Activated naive CD4-positive, alpha-beta T cell treated with anti-CD3 and anti-CD28 coated beads for 36 hours (primary cell): ENCODE data around the gene C1QTNF4. TPM values are rescaled to one million over a fixed set of nuclear protein-coding genes. Genes with fewer than 3 reads are reported as not detected.

Experiments used
- CTCF ChIA-PET: fragments of 350-600 bp; sonication (Branson Sonifier 250); formaldehyde crosslinking; loops from one replicate; lab custom pipeline; 2021; ENCODE audit warnings: antibody characterized with exemption; lab: Charles Lee
- DNase-seq: peaks from one replicate; pipeline ENCODE4 v3.0.0-alpha.2; 2020
- H3K27ac Mint-ChIP-seq: one replicate; pipeline ENCODE4 v1.8.0; 2021; ENCODE audit warnings: mild to moderate bottlenecking, mixed read lengths
- H3K27me3 Mint-ChIP-seq: one replicate; pipeline ENCODE4 v1.8.0; 2021; ENCODE audit warnings: low read depth, mixed read lengths
- H3K36me3 Mint-ChIP-seq: one replicate; pipeline ENCODE4 v1.8.0; 2021; ENCODE audit warnings: low read depth, mixed read lengths
- H3K4me1 Mint-ChIP-seq: one replicate; pipeline ENCODE4 v1.8.0; 2021; ENCODE audit warnings: low read depth, mixed read lengths
- H3K4me3 Mint-ChIP-seq: one replicate; pipeline ENCODE4 v1.8.0; 2021; ENCODE audit warnings: mild to moderate bottlenecking, moderate library complexity, mixed read lengths
- H3K9me3 Mint-ChIP-seq: one replicate; pipeline ENCODE4 v1.8.0; 2021; ENCODE audit warnings: mixed read lengths
- intact Hi-C: fragments of 100-400 bp; cut with micrococcal nuclease; formaldehyde crosslinking; loops from one replicate; pipeline ENCODE4 v1.15.1; 2023
- total RNA-seq, 2 experiments: library from RNA; stranded (reverse); gene quantifications; one replicate each; pipeline ENCODE4 v1.2.3, GENCODE V29; 2021

The C1QTNF4 gene
- total RNA-seq, 2 experiments from 2014 or later: not detected

GRCh38 chr11:47591764-47592163 lies 2.4 kb downstream of the C1QTNF4 start:
- H3K9me3 Mint-ChIP-seq: no peaks in the 10 kb centered on the region
- H3K36me3 Mint-ChIP-seq: no peaks in the 10 kb centered on the region
- H3K4me3 Mint-ChIP-seq: no peak overlapping the region
- peaks cover 19% of the 10 kb centered on the region for H3K4me1 Mint-ChIP-seq
- CTCF ChIA-PET: no interaction called here
- peak; percentile 24 for DNase-seq
- intact Hi-C loops: no loop called here
- peaks cover 34% of the 10 kb centered on the region for H3K27me3 Mint-ChIP-seq
- H3K27ac Mint-ChIP-seq: no peak overlapping the region

- H3K36me3 Mint-ChIP-seq: no peaks in the 10 kb centered on the region
- H3K27me3 Mint-ChIP-seq: peaks cover 29% of the 10 kb centered on the region
- no peak for DNase-seq
- intact Hi-C loops: no loop called here
- peaks cover 19% of the 10 kb centered on the region for H3K4me1 Mint-ChIP-seq
- no peak overlapping the region for H3K4me3 Mint-ChIP-seq
- no peaks in the 10 kb centered on the region for H3K9me3 Mint-ChIP-seq
- CTCF ChIA-PET: no interaction called here
- H3K27ac Mint-ChIP-seq: no peak overlapping the region
Observed at GRCh38 chr11:47589977-47590861, 4.0 kb downstream of the C1QTNF4 start.

GRCh38 chr11:47589584-47589976 lies 4.6 kb downstream of the C1QTNF4 start:
- Mint-ChIP-seq H3K4me3 (no peak overlapping the region), H3K36me3 (peaks cover 4% of the 10 kb centered on the region), H3K9me3 (no peaks in the 10 kb centered on the region), H3K4me1 (peaks cover 19% of the 10 kb centered on the region), H3K27ac (no peak overlapping the region), H3K27me3 (peaks cover 24% of the 10 kb centered on the region)
- CTCF ChIA-PET: no interaction called here
- intact Hi-C loops: no loop called here
- no peak for DNase-seq

GRCh38 chr11:47589118-47589517 lies 5.1 kb downstream of the C1QTNF4 start:
- DNase-seq: no peak
- Mint-ChIP-seq H3K27ac (no peak overlapping the region), H3K4me3 (no peak overlapping the region), H3K4me1 (peaks cover 19% of the 10 kb centered on the region), H3K36me3 (peaks cover 7% of the 10 kb centered on the region), H3K27me3 (peaks cover 20% of the 10 kb centered on the region), H3K9me3 (no peaks in the 10 kb centered on the region)
- intact Hi-C loops: no loop called here
- CTCF ChIA-PET: no interaction called here

- Mint-ChIP-seq H3K4me3 (no peak overlapping the region), H3K27ac (no peak overlapping the region), H3K9me3 (no peaks in the 10 kb centered on the region), H3K36me3 (peaks cover 15% of the 10 kb centered on the region), H3K27me3 (peaks cover 9% of the 10 kb centered on the region), H3K4me1 (peaks cover 11% of the 10 kb centered on the region)
- intact Hi-C loops: no loop called here
- CTCF ChIA-PET: no interaction called here
- DNase-seq: no peak
Observed at GRCh38 chr11:47587723-47588326, 6.4 kb downstream of the C1QTNF4 start.

- intact Hi-C loops: no loop called here
- CTCF ChIA-PET: no interaction called here
Observed at GRCh38 chr11:47587039-47587716, 7.0 kb downstream of the C1QTNF4 start.

GRCh38 chr11:47586098-47586855 lies 7.9 kb downstream of the C1QTNF4 start, which contains the start of gene FAM180B:
Gene FAM180B, plus strand, starts transcription at chr11:47586678. Its CDS starts 91 bp downstream, at chr11:47586769.
- Mint-ChIP-seq H3K36me3 (peaks cover 27% of the 10 kb centered on the region), H3K4me3 (no peak within 1 kb of the TSS), H3K27me3 (no peaks in the 10 kb centered on the region), H3K9me3 (no peaks in the 10 kb centered on the region), H3K4me1 (peaks cover 4% of the 10 kb centered on the region), H3K27ac (no peak within 1 kb of the TSS)
- intact Hi-C loops: no loop called here
- CTCF ChIA-PET: interaction anchor here (0.6 to 0.8 kb wide), 2 partner anchors 10 to 29 kb away, joined by 3 to 5 read pairs; no protein-coding TSS in a partner anchor
- DNase-seq: no peak

More at GRCh38 chr11:47587039-47587716, 7.0 kb downstream of the C1QTNF4 start:
- Mint-ChIP-seq H3K27ac (no peak overlapping the region), H3K4me1 (peaks cover 6% of the 10 kb centered on the region), H3K27me3 (peaks cover 3% of the 10 kb centered on the region), H3K4me3 (no peak overlapping the region), H3K9me3 (no peaks in the 10 kb centered on the region), H3K36me3 (peaks cover 20% of the 10 kb centered on the region)
- no peak for DNase-seq

- no peaks in the 10 kb centered on the region for H3K9me3 Mint-ChIP-seq
- CTCF ChIA-PET: no interaction called here
Observed at GRCh38 chr11:47583844-47584243, 10.4 kb downstream of the C1QTNF4 start.

GRCh38 chr11:47578524-47579494 lies 15.4 kb downstream of the C1QTNF4 start, which contains the start of the genes KBTBD4 and NDUFS3:
Gene KBTBD4, minus strand, starts transcription at chr11:47578970. Its CDS starts 19 bp downstream, at chr11:47578951.
Gene NDUFS3, plus strand, starts transcription at chr11:47579074. Its CDS starts 18 bp downstream, at chr11:47579092.
- H3K27me3 Mint-ChIP-seq: no peaks in the 10 kb centered on the region
- DNase-seq: peak; percentile 90
- intact Hi-C loops: loop anchor here (1.0 to 2.0 kb wide), 8 partner anchors 14 to 270 kb away; partner anchors contain the start of genes AGBL2, CELF1, FNBP4 and MTCH2
- H3K4me3 Mint-ChIP-seq: peak within 1 kb of the TSS; percentile 97
- H3K9me3 Mint-ChIP-seq: no peaks in the 10 kb centered on the region
- peaks cover 44% of the 10 kb centered on the region for H3K4me1 Mint-ChIP-seq
- peaks cover 46% of the 10 kb centered on the region for H3K36me3 Mint-ChIP-seq
- CTCF ChIA-PET: interaction anchor here (0.6 to 1.2 kb wide), 2 partner anchors 18 to 330 kb away, joined by 3 read pairs; partner anchors contain the start of gene ACP2
- H3K27ac Mint-ChIP-seq: peak within 1 kb of the TSS; percentile 97

More at GRCh38 chr11:47583844-47584243, 10.4 kb downstream of the C1QTNF4 start:
- DNase-seq: no peak
- Mint-ChIP-seq H3K4me1 (peaks cover 19% of the 10 kb centered on the region), H3K36me3 (peaks cover 32% of the 10 kb centered on the region), H3K27ac (no peak overlapping the region), H3K27me3 (no peaks in the 10 kb centered on the region), H3K4me3 (no peak overlapping the region)
- intact Hi-C loops: no loop called here

- peak overlapping the region; percentile 97 for H3K4me3 Mint-ChIP-seq
- H3K27me3 Mint-ChIP-seq: no peaks in the 10 kb centered on the region
- H3K4me1 Mint-ChIP-seq: peaks cover 46% of the 10 kb centered on the region
- DNase-seq: no peak
- no peaks in the 10 kb centered on the region for H3K9me3 Mint-ChIP-seq
- H3K27ac Mint-ChIP-seq: peak overlapping the region; percentile 70
- CTCF ChIA-PET: interaction anchor here (0.6 to 0.9 kb wide), 2 partner anchors 9 to 58 kb away, joined by 4 read pairs; no protein-coding TSS in a partner anchor
- intact Hi-C loops: loop anchor here (1.0 to 2.0 kb wide), 4 partner anchors 137 to 271 kb away; partner anchors contain the start of genes AGBL2, FNBP4, NUP160 and SLC39A13
- peaks cover 41% of the 10 kb centered on the region for H3K36me3 Mint-ChIP-seq
Observed at GRCh38 chr11:47577460-47578041, 16.7 kb downstream of the C1QTNF4 start.
